ENCODE results near the gene BEGAIN.

Gene BEGAIN

DNA sequence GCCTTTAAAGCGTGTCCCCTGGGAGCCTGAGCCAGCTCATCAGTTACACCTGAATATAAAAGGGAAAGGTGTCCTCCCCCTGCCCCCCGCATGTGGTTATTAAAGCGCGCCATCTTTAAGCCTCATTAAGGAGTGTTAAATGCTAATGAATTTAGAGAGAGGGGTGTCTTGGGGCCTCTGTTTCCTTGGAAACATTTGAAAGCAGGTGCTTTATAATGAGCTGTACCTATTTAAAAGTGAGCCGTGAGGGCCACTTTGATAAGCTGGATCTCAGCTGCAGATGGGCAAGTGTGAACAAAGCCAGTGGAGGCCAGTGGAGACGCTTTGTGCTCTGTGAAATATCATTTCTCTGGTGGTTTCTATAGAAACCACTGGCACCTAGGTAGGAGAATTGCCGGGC, 84.0 kb downstream of the BEGAIN start:
- DNase-seq: no peak

DNA sequence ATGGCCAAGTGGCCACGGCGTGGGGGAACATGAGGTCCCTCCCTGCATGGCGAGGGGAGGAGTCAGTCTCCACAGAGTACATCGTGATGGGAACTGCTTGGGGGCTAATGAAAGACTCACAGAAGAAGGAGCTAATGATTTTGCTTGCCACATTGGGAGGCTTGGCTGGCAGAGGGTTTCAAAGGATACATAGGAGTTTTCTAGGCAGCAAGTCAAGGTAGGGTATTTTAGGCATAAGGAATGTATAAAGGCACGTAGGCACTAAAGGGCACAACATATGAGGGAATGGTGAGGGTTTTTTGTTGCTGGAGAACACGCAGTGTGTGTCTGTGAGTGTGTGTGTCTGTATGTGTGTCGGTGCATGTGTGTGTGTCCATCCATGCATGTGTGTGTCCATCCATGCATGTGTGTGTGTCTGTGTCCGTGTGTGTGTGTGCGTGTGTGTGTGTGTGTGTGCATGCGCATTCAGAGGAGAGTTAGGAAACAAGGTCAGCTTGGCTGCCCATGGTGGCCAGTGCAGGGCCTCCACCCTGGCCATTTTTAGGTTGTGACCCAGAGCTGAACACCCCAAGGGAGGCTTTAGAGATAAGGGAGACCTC, 84.5 kb downstream of the BEGAIN start:
- no peak for DNase-seq

DNA sequence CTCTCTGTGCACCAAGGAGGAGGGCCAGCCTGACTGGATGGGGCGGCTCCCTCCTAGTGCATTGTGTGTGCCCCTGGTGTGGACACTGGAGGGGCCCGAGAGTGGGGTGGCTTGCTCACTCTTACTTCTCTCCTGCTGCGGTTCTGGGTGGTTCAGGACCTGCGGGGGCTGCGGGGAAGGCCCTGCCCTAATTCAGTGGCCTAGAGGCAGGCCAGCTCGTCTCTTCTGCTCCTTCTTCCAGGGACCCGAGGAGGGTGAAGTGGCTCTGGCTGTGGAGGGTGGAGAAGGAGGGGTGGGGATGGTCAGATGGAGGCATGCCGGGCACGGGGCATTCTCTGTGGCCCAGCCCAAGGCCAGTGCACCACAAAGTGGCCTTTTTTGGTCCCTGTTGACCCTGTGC, 87.1 kb downstream of the BEGAIN start:
- DNase-seq: no peak

DNA sequence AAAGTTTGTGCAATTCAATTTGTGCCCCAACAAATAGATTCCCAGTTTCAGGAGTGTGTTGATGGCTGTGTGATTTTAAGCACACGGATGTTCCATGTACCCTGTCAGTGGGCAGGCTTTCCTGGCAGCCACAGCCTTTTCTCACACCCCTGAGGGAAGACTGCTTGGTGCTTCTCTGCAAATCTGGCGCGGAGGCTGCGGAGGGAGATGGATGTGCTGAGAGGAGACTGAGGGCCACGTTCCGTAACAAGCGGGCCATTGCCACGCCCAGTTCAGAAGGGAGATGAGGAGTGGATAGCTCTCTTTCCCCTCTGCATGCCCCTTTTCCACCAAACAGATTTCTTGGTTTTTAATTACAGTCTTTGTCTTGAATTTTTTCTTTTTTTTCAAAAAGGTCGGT, 89.1 kb downstream of the BEGAIN start:
- no peak for DNase-seq

DNA sequence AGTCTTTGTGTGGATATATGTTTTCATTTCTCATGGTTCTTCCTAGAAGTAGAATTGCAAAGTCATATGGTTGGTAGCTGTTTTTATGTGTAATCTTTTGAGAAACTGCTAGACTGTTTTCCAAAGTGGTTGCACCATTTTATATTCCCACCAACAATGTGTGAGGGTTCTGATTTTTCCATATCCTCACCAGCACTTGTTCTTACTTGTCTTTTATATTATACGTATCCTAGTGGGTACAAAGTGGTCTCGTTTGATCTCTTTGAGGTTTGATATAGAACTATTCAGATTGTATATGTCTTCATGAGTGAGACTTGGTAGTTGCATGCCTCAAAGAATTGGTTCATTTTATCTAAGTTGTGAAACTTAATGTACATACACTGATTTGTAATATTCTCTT, 91.3 kb downstream of the BEGAIN start:
- no peak for DNase-seq

DNA sequence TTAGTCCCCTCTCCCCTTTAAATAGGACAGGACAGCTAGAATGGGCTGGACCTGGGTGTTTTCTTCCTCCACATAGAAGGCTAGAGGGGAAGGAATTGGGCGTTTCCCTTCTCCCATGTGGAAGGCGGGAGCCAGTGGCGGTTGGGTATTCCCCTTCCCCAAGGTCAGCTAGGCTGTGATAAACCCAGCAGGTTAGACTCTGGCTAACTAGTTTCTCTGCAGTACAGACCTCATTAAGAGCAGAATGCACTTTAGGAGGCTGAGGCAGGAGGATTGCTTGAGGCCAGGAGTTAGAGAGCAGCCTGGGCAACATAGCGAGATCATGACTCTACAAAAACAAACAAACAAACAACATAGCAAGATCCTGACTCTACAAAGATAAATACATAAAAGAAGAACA, 92.6 kb downstream of the BEGAIN start:
- DNase-seq: no peak

DNA sequence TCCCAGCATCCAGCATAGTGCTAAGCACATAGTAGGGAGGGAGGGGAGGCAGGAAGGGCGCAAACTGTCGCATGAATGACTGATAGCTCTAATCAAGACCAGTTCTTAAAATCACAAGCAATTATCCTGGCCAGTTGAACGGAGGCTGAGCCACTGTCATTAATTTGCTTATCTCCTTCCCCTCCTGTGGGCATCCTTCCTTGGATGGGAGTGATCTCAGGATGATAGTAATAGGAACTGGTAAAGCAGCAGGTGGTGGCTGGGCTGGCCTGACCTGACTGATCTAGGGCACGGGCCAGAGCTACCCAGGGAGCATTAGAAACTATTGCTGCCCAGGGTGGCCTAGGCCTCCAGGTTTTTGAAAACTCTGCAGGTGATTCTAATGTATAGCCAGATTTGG, 97.0 kb downstream of the BEGAIN start:
- DNase-seq: no peak

DNA sequence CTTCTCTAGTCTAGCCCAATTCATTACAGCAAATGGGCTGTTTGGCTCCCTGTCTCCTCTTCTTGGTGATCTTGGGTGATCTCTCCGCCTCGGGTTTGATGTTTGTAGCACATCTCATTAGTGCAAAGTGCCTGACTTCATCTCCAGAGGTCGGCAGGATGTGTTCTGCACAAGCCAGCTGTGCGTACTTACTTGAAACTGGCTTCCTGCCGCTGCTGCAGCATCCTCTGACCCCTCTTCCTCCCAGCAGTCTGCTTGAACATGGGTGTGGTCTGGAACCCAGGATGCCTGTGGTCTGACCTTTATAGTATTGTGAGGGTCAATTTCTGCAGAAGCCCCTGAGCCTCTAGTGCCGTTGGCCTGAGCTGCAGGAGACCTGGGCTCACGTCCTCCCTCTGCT, 99.2 kb downstream of the BEGAIN start:
- DNase-seq: no peak

DNA sequence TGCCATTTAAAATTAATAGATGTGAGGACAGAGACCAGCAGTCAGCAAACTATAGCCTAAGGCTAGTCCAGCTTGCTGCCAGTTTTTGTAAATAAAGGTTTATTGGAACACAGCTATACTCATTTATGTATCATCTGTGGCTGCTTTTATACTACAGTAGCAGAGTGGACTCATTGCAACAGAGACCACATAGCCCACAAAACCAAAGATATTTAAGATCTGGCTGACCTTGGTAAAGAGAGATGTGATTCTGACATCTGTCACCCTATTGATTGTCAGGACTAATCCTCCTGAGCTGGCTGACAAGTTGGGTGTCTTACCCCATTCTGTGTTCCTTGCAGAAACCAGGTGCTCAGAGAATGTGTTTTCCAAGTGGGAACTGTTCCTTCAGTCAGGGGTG, 99.9 kb downstream of the BEGAIN start:
- no peak for DNase-seq

Data from NCI-H2029 treated with DMSO at 0.1 percent for 48 hours (cell line).